Measurements from ENCODE around the gene IL16. TPM values are rescaled to one million over a fixed set of nuclear protein-coding genes. Genes with fewer than 3 reads are reported as not detected.
"Not testable (repeated sequence)": the region's sequence is repeated elsewhere in the genome, so short reads cannot be mapped to it uniquely, and the experiment has no call there.

The IL16 gene
- total RNA-seq, 1 experiment from 2014 or later, result not detected

DNA sequence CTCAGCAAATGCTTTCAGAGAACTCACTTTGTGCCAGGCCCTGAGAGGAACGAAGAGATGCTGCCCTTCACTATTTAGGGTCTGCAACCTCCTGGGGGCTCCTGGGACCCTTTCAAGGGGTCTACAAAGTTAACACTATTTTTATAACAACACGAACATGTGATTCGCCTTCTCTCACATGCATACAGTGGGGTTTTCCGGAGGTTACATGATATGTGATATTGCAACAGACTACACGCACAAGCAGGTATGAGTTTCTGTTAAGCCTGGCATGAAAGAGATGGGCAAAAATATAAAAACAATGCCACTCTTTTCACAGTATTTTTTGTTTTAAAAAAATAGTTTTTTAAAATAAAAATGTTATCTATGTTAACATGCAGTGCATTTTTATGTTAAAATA, 117.0 kb downstream of the IL16 start:
- in situ Hi-C loops (cut with HindIII; ENCODE audit: low pct_unique_long_range_greater_than_20kb, low sequenced_read_pairs), result no loop called here
- no peak for DNase-seq (ENCODE audit: low read depth)

DNA sequence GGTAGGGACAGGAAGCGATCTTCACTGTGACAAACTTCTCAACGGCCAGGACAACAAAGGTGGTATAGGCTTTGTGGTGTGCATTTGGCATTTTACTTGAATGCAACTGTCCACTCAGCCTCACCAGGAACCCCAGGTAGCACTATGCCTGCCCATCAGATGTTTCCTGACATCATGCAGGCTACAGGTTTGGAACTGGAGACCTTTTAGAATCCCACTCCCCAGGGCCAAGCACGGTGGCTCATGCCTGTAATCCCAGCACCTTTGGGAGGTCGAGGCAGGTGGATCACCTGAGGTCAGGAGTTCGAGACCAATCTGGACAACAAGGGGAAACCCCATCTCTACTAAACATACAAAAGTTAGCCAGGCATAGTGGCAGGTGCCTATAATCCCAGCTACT, 117.7 kb downstream of the IL16 start:
- no peak for DNase-seq (ENCODE audit: low read depth)
- in situ Hi-C loops (cut with HindIII; ENCODE audit: low pct_unique_long_range_greater_than_20kb, low sequenced_read_pairs), result no loop called here

DNA sequence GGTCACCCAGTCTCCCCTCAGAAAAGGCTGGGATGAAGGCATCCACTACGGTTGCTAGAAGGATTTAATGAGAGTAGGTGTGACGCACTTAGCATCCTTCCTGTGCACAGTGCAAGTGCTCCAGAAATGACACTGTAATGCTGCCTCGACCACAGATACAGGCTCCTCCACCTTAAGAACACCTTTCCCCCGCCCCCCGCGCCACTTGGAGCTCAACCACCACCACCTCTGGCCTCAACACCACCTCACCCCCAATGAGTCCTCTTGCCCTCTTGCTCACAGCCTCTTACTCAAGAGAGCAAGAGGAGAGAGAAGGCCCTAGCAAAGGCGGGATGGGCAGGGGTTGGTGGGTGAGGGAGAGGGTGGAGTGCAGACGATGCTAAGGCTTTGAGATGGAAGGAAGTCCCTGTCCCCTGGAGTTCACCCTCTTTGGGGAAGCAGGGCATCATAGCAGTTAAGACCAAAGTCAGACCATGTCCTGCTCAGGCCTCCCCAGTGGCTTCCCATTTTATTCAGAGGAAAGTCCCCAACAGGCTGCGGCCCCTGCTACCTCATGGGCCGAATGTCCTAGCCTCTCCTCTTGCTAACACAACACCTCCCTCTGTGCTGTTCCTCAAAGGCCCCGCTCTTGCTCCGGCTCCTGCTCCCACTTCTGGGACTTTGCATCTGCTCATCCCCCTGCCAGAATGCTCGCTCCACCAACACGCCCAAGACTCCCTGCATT, 118.9 kb downstream of the IL16 start:
- in situ Hi-C loops (cut with HindIII; ENCODE audit: low pct_unique_long_range_greater_than_20kb, low sequenced_read_pairs), result no loop called here
- no peak for DNase-seq (ENCODE audit: low read depth)

DNA sequence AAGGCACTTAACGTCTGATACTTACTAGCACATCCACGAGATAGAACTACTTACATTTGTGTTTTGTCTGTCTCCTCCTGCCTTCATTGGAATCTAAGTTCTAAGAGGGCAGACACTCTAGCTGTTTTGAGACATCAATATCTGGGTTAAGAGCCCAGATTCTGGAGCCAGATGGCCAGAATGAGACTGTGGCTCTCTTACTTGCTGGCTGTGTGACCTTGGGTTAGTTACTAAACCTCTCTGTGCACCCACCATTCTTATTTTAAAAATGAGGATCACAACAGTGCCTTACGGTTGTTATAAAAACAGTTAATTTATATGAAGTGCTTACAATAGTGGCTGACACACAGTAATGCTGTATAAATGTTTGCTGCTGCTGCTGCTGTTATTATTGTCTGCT, 119.6 kb downstream of the IL16 start:
- in situ Hi-C loops (cut with HindIII; ENCODE audit: low pct_unique_long_range_greater_than_20kb, low sequenced_read_pairs), result no loop called here
- DNase-seq (ENCODE audit: low read depth), result no peak

DNA sequence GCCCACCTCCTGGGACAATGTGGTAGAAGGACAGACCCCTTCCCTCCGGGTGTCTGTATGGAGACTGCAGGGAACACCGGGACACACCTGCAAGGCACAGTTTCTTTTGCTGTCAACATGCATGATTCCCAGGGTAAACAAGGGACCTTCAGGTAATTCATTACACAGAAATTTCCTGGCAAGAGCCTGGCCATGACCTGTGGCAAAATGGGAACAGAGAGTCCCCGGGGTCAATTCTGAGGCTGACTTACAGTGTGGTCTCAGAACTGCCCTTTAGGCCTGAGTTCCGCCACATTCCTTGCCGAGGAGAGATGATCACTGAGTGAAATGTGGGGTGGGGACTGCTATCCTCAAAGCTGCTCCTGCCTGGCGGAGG, 121.0 kb downstream of the IL16 start:
- in situ Hi-C loops (cut with HindIII; ENCODE audit: low pct_unique_long_range_greater_than_20kb, low sequenced_read_pairs), result no loop called here
- no peak for DNase-seq (ENCODE audit: low read depth)

DNA sequence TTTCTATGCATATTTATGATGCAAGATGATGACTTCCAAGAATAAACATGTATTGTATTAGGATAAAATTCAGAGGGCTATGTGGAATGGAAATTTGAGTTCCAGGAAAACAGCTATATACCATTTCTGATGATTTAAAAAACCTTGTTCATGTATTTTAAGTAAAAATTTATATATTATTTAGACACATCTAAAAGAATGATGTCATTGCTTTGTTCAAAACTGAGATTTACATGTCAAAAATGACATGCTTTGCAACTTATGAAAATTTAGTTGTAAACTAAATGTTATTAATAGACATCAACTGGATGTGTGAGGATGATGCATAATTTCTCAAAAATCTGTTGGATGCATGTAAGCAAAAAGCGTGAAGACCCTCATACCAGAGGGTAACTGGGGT, 125.0 kb downstream of the IL16 start:
- in situ Hi-C loops (cut with HindIII; ENCODE audit: low pct_unique_long_range_greater_than_20kb, low sequenced_read_pairs), result no loop called here
- DNase-seq (ENCODE audit: low read depth), result no peak

DNA sequence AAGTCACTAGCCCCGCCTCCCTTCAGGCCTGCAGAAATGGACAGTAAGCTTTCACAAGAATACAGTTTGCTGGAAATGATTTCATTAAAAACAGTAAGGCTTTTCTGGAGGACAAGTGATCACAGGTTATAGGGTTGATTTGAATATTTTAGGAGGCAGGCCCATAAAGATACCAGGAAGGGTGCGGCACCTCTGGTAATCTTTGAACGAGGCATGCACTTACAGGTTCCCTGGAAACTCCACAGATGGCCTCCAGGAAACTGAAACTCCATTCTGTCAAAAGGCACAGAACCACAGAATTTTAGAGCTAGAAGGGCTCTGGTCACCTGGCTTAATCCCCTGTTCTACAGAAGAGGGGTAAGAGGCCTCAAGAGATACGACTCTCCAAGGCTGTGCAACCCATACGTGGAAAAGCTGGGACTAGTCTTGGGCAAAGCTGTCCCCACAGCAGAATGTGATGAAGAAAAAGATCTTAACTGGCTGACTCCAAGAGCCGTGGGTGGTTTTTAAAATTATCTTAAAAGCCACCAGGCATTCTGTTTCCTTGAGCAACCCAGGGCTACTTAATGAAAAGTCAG, 126.1 kb downstream of the IL16 start:
- no peak for DNase-seq (ENCODE audit: low read depth)
- in situ Hi-C loops (cut with HindIII; ENCODE audit: low pct_unique_long_range_greater_than_20kb, low sequenced_read_pairs), result no loop called here

DNA sequence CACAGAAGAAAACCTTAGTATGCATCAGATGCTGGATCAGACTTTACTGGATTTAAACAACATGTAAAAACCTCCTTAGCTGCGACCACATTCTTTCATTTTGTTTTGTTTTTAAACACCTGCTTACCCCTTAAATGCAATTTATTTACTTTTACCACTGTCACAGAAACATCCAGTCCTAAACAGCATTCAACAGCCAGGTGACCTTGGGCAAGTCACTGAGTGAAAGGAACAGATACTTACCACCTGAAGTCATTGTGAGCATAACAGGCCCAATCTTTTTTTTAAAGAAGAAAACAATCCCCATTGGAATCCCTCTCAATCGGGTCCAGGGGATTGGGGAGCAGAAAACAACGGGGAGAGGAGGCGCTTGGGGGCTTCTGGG, 126.9 kb downstream of the IL16 start:
- DNase-seq (ENCODE audit: low read depth), result no peak
- in situ Hi-C loops (cut with HindIII; ENCODE audit: low pct_unique_long_range_greater_than_20kb, low sequenced_read_pairs), result no loop called here

DNA sequence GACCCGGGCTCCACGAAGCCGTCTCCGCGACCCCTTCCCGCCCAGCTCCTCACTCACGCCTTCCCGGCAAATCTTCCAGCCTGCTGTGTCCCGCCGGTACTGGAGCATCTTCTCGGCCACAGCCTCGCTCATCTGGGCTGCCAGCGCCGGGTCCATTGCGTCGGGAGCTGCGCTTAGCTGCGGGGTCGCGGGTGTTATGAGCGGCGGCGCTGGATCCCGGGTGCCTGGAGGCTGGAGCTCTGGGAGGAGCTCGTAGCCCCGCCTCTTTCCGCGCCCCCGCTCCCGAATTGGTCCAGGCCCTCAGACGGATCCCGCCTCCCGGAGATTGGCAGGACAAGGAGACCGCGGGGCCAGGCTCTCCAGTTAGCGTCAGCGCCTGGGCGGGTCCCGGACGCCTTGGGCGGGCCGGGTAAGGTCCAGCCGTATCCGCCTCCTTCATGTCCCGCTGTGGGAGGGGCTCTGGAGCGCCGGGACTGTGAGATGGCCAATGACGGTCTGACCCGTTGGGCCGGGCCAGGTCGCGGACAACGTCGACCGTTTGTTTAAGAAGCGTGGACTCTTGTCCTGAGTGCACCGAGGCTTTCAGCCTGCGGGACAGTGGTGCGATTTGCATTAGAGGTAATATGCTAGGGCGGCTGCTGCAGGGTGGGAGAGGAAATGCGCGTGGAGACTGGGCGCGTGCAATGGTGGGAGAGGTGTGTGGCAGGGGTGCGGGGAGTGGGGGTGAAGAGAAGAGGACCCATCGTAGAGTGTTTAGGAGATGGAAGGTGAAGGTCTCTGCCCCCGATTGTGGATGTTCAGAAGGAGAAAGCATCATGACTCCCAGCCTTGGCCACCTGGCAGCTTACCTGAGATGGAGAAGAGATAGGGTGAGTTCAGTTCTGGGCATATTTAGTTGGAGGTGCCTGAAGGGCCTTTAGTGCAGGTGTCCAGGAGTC, 127.5 kb downstream of the IL16 start, which contains the start of gene STARD5:
STARD5 (minus strand) TSS at position 198 of the 938 bp plus-strand sequence; CDS start at position 156, 42 bp downstream.
- peak; percentile 92 for DNase-seq (ENCODE audit: low read depth)
- in situ Hi-C loops (cut with HindIII; ENCODE audit: low pct_unique_long_range_greater_than_20kb, low sequenced_read_pairs), result no loop called here

DNA sequence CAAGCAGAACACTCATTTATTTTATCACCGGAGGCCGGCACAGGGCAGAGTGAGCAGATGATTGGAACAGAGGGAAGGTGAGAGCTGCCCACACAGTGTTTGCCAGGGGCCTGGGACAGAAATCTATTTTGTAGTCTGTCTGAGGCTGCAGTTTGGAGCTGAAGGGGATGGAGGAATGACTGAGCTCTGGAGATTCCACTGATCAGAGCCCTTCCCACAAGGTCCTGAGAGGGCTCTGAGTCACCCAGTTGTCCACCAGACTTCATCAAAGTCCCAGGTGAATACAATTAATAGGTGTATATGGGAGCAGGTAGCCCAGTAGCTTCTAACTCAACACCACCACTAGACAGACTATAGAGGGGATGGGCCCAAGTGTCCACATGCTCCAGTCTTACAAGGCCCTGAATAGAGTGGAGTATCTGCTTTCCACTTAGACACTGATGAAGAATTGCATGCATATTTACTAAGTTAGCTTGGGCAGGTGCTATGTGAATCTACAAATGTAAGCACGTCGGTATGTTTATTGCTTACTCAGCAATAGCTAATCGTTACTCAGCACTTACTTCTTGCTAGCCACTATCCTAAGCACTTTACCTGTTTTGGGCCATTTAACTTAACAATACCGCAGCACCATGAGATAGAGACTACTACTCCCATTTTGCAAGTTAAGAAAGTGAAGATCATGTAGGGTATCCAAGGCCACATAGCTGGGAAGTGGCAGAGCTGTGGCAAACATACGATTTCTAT, 130.0 kb downstream of the IL16 start:
- DNase-seq (ENCODE audit: low read depth), result no peak
- in situ Hi-C loops (cut with HindIII; ENCODE audit: low pct_unique_long_range_greater_than_20kb, low sequenced_read_pairs), result no loop called here

DNA sequence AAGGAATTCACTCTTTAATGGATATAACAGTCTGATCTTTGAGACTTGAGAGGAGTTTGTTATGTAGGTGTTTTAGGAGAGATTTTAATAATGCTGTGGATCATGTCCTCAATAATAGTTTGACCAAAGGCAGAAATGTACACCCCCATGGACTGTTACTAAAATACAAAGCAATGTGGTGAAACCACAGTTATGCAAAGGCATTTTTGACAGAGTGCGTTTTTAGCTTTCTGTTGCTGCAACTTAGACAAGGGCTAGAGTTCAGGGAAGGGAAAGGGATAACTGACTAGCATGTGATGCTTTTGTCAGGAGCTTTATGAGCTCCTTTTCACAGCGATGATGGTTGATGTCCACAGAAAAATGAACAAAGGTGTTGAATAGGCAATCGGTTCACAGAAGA, 130.8 kb downstream of the IL16 start:
- DNase-seq (ENCODE audit: low read depth), result no peak
- in situ Hi-C loops (cut with HindIII; ENCODE audit: low pct_unique_long_range_greater_than_20kb, low sequenced_read_pairs), result no loop called here

DNA sequence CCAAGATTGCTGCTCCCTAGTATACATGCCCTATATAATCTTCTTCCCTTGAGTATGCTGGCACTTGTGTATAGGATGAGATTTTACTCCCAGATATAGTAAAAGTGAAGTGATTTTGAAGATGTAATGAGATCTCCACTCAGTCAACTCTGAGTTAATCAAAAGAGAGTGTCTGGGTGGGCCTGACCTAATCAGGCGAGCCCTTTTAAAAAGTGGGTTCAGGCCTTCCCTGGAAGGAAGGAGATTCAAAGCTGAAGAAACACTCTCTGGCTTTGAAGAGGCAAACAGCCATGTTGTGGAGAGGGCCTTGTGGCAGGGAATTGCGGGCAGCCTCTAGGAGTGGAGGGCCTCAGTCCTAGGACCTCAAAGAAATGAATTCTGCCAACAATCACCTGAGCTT, 132.8 kb downstream of the IL16 start:
- in situ Hi-C loops (cut with HindIII; ENCODE audit: low pct_unique_long_range_greater_than_20kb, low sequenced_read_pairs), result no loop called here
- DNase-seq (ENCODE audit: low read depth), result no peak

DNA sequence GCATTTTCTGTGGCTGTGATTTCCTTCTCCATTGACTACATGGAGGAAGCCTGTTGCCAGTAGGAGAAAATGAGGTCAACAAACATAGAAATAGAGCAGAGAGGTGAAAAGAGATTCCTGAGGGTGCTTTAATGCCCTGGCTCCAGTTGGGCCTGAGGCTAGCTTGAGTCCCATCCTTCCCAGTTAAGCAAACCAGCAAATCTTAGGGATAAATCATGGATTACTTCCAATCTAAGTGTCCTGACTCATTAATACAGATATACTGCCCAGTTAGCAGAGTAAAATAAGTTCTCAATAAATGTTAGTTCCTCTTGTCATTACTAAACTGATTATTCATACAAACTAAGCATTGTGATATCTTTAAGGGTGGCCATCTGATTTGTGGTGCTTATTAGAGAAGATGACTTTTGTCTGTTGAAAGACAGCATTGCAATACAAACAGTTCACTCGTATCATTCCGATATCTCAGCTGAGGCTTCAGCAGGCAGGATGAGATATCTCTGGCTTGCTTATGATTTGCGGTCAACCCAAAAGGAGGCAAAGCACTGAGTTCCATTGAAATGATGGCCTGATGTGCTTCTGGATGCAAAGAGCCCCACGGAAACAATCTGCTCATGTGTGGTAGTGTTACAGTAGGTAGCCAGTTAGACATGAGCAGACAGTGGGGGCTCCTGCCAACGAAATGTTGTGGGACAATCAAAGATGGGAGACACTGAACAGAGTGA, 133.8 kb downstream of the IL16 start:
- in situ Hi-C loops (cut with HindIII; ENCODE audit: low pct_unique_long_range_greater_than_20kb, low sequenced_read_pairs), result no loop called here

DNA sequence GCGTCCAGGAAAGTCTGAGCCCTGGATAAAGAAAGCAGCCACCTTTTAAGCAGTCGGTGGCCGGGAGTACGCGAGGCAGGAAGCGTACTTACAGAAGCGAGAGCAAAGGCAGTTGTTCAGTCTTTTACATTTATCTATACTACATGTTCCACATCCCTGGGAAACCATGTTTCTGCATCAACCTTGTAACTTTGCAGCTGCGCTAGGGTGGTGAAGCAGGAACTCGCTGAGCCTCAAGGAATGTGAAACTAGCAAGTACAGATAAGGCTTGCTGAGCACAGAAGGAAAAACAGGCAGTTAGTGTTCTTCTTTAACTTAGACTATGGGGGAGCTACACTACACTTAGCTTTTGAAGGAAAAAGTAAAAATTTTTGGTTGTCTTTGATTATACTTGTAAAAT, 134.5 kb downstream of the IL16 start:
- DNase-seq (ENCODE audit: low read depth); in situ Hi-C loops (cut with HindIII; ENCODE audit: low pct_unique_long_range_greater_than_20kb, low sequenced_read_pairs): not testable (repeated sequence)

More for the DNA sequence above, 133.8 kb downstream of the IL16 start:
- no peak for DNase-seq (ENCODE audit: low read depth)

DNA sequence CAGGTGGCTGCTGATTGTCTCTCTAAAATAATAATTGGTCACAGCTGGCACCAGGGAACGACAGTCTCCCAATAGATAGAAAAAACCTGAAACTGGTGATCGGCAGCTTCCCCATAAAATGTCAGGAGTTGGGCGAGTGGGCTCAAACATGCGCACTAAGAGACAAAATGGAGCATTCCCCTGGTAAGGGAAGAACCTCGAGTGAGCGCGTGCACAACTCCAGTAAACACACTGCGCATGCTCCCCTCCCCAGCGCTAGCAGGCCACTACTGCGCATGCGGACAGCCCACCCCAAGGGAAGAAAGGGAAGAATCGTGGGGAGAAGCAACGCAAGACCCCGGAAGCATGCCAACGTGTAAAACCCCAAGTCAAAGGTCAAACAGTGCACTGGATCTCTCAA, 134.9 kb downstream of the IL16 start:
- in situ Hi-C loops (cut with HindIII; ENCODE audit: low pct_unique_long_range_greater_than_20kb, low sequenced_read_pairs), result no loop called here
- no peak for DNase-seq (ENCODE audit: low read depth)

DNA sequence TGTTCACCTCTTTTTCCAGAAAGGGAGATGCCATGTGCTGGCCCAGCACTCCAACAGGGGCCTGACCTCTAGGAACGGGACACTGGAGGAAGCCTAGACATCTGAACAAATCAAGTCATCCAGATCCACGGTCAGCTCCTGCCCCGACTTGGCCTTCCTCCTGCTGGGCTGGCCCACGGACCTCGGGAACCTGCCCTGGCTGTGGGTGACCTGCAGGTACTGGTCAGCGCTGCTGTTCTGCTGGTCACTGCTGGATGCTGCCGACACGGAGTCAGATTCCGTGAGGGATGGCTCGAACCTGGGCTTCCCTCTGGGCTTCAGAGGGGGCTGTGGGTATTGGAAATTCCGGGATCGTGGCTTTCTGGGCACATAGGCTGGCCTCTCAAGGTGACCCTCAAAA, 135.6 kb downstream of the IL16 start:
- DNase-seq (ENCODE audit: low read depth), result no peak

DNA sequence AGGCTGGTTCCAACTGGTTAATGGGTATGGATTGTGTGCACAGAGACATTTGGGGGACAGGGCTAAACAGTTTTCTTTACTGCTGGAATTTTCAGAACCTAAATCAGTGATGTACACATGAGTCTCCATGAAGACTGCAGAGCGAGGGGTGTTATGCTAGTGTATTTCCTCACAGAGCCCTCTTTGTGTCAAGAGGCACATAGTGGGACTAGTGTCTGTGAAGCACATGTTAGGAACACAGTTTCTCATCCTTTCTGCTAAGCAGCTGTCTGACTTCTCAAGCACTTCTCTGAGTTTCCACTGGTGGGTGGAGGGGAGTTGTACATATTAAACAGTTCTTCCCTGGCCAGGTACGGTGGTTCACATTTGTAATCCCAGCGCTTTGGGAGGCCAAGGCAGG, 136.7 kb downstream of the IL16 start:
- no peak for DNase-seq (ENCODE audit: low read depth)
- in situ Hi-C loops (cut with HindIII; ENCODE audit: low pct_unique_long_range_greater_than_20kb, low sequenced_read_pairs), result no loop called here

More for the DNA sequence above, 135.6 kb downstream of the IL16 start:
- in situ Hi-C loops (cut with HindIII; ENCODE audit: low pct_unique_long_range_greater_than_20kb, low sequenced_read_pairs), result no loop called here
